Measurements from ENCODE around the gene SIMC1.

SIMC1 gene

DNA sequence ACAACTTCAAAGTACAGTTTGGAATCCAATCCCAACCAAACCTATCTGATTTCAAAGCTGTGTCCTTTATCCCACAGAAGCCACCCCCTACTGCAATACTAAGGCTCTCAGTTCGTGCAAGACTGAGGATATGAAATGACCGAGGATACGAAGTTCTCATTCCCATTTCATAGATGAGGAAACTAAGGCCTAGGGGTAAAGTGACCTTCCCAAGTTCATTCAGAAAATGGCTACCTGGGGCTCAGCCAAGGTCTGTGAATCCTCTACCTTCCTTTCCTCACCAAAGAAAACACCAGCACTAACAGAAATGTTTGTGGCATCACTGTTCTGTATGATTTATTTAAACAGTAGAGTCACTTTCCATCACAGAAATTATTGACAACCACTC is 117.9 kb downstream of the SIMC1 start:
- H3K9ac ChIP-seq (ENCODE audit: low read length): no peak overlapping the region
- no peaks in the 10 kb centered on the region for H3K9me3 ChIP-seq (ENCODE audit: low read length)
- H3K27ac ChIP-seq (ENCODE audit: low read depth, low read length): no peak overlapping the region
- H3K27me3 ChIP-seq (ENCODE audit: control insufficient read depth in 1 of 2, insufficient read depth in 2 of 2, low read length in 2 of 2): no peaks in the 10 kb centered on the region
- H3K4me3 ChIP-seq (ENCODE audit: low read depth in 1 of 2, low read length in 2 of 2): no peak overlapping the region
- H3K36me3 ChIP-seq (ENCODE audit: insufficient read depth, low read length): peaks cover 57% of the 10 kb centered on the region
- peaks cover 9% of the 10 kb centered on the region for H3K4me1 ChIP-seq (ENCODE audit: insufficient read depth, low read length)

- Histone ChIP-seq H3K27ac (ENCODE audit: low read depth, low read length) (no peak overlapping the region), H3K4me3 (ENCODE audit: low read depth in 1 of 2, low read length in 2 of 2) (no peak overlapping the region), H3K9me3 (ENCODE audit: low read length) (no peaks in the 10 kb centered on the region), H3K27me3 (ENCODE audit: control insufficient read depth in 1 of 2, insufficient read depth in 2 of 2, low read length in 2 of 2) (no peaks in the 10 kb centered on the region), H3K9ac (ENCODE audit: low read length) (no peak overlapping the region), H3K4me1 (ENCODE audit: insufficient read depth, low read length) (peaks cover 10% of the 10 kb centered on the region), H3K36me3 (ENCODE audit: insufficient read depth, low read length) (peaks cover 29% of the 10 kb centered on the region)
Measured at GRCh38 chr5:176359658-176360057, 121.4 kb downstream of the SIMC1 start.

- Histone ChIP-seq H3K27me3 (ENCODE audit: control insufficient read depth in 1 of 2, insufficient read depth in 2 of 2, low read length in 2 of 2) (no peaks in the 10 kb centered on the region), H3K4me3 (ENCODE audit: low read depth in 1 of 2, low read length in 2 of 2) (peak overlapping the region; percentile 87 to 90), H3K36me3 (ENCODE audit: insufficient read depth, low read length) (peaks cover 18% of the 10 kb centered on the region), H3K9me3 (ENCODE audit: low read length) (no peaks in the 10 kb centered on the region), H3K4me1 (ENCODE audit: insufficient read depth, low read length) (peaks cover 13% of the 10 kb centered on the region), H3K27ac (ENCODE audit: low read depth, low read length) (peak overlapping the region; percentile 77), H3K9ac (ENCODE audit: low read length) (peak overlapping the region; percentile 18)
Measured at GRCh38 chr5:176360894-176361436, 122.7 kb downstream of the SIMC1 start.

- H3K9me3 ChIP-seq (ENCODE audit: low read length): no peaks in the 10 kb centered on the region
- H3K36me3 ChIP-seq (ENCODE audit: insufficient read depth, low read length): peaks cover 11% of the 10 kb centered on the region
- H3K4me1 ChIP-seq (ENCODE audit: insufficient read depth, low read length): peaks cover 19% of the 10 kb centered on the region
- H3K9ac ChIP-seq (ENCODE audit: low read length): peak within 1 kb of the TSS; percentile 18
- peak within 1 kb of the TSS; percentile 87 to 90 for H3K4me3 ChIP-seq (ENCODE audit: low read depth in 1 of 2, low read length in 2 of 2)
- H3K27me3 ChIP-seq (ENCODE audit: control insufficient read depth in 1 of 2, insufficient read depth in 2 of 2, low read length in 2 of 2): no peaks in the 10 kb centered on the region
- peak within 1 kb of the TSS; percentile 77 for H3K27ac ChIP-seq (ENCODE audit: low read depth, low read length)
Measured at GRCh38 chr5:176361437-176362232, 123.4 kb downstream of the SIMC1 start, which contains the start of gene KIAA1191. TSS of gene KIAA1191 (minus strand) at chr5:176361764. CDS start at chr5:176359508, 2,256 bp downstream.

- Histone ChIP-seq H3K9me3 (ENCODE audit: low read length) (no peaks in the 10 kb centered on the region), H3K27ac (ENCODE audit: low read depth, low read length) (peak overlapping the region; percentile 77), H3K27me3 (ENCODE audit: control insufficient read depth in 1 of 2, insufficient read depth in 2 of 2, low read length in 2 of 2) (no peaks in the 10 kb centered on the region), H3K36me3 (ENCODE audit: insufficient read depth, low read length) (peaks cover 9% of the 10 kb centered on the region), H3K4me1 (ENCODE audit: insufficient read depth, low read length) (peaks cover 20% of the 10 kb centered on the region), H3K9ac (ENCODE audit: low read length) (no peak overlapping the region), H3K4me3 (ENCODE audit: low read depth in 1 of 2, low read length in 2 of 2) (peak overlapping the region; percentile 87 to 90)
Measured at GRCh38 chr5:176362233-176362490, 123.9 kb downstream of the SIMC1 start.

- H3K27ac ChIP-seq (ENCODE audit: low read depth, low read length): peak overlapping the region; percentile 88
- no peaks in the 10 kb centered on the region for H3K9me3 ChIP-seq (ENCODE audit: low read length)
- H3K27me3 ChIP-seq (ENCODE audit: control insufficient read depth in 1 of 2, insufficient read depth in 2 of 2, low read length in 2 of 2): no peaks in the 10 kb centered on the region
- H3K36me3 ChIP-seq (ENCODE audit: insufficient read depth, low read length): peaks cover 22% of the 10 kb centered on the region
- H3K9ac ChIP-seq (ENCODE audit: low read length): peak overlapping the region; percentile 86
- H3K4me3 ChIP-seq (ENCODE audit: low read depth in 1 of 2, low read length in 2 of 2): peak overlapping the region; percentile 77 to 80
- H3K4me1 ChIP-seq (ENCODE audit: insufficient read depth, low read length): peaks cover 19% of the 10 kb centered on the region
Measured at GRCh38 chr5:176364765-176365350, 126.6 kb downstream of the SIMC1 start.

- peak within 1 kb of the TSS; percentile 88 for H3K27ac ChIP-seq (ENCODE audit: low read depth, low read length)
- H3K9me3 ChIP-seq (ENCODE audit: low read length): no peaks in the 10 kb centered on the region
- H3K4me3 ChIP-seq (ENCODE audit: low read depth in 1 of 2, low read length in 2 of 2): peak within 1 kb of the TSS; percentile 77 to 80
- no peaks in the 10 kb centered on the region for H3K27me3 ChIP-seq (ENCODE audit: control insufficient read depth in 1 of 2, insufficient read depth in 2 of 2, low read length in 2 of 2)
- peaks cover 17% of the 10 kb centered on the region for H3K4me1 ChIP-seq (ENCODE audit: insufficient read depth, low read length)
- H3K9ac ChIP-seq (ENCODE audit: low read length): peak within 1 kb of the TSS; percentile 86
- peaks cover 29% of the 10 kb centered on the region for H3K36me3 ChIP-seq (ENCODE audit: insufficient read depth, low read length)
Measured at GRCh38 chr5:176365351-176366231, 127.4 kb downstream of the SIMC1 start, which contains the start of gene ARL10. TSS of gene ARL10 (plus strand) at chr5:176365487. CDS start at chr5:176365564, 77 bp downstream.

GRCh38 chr5:176366232-176366894 is 128.1 kb downstream of the SIMC1 start:
- peaks cover 17% of the 10 kb centered on the region for H3K4me1 ChIP-seq (ENCODE audit: insufficient read depth, low read length)
- H3K9ac ChIP-seq (ENCODE audit: low read length): no peak overlapping the region
- H3K9me3 ChIP-seq (ENCODE audit: low read length): no peaks in the 10 kb centered on the region
- peaks cover 31% of the 10 kb centered on the region for H3K36me3 ChIP-seq (ENCODE audit: insufficient read depth, low read length)
- no peaks in the 10 kb centered on the region for H3K27me3 ChIP-seq (ENCODE audit: control insufficient read depth in 1 of 2, insufficient read depth in 2 of 2, low read length in 2 of 2)
- H3K27ac ChIP-seq (ENCODE audit: low read depth, low read length): peak overlapping the region; percentile 88
- H3K4me3 ChIP-seq (ENCODE audit: low read depth in 1 of 2, low read length in 2 of 2): peak overlapping the region; percentile 77 to 80

GRCh38 chr5:176368726-176369125 is 130.5 kb downstream of the SIMC1 start:
- H3K4me3 ChIP-seq (ENCODE audit: low read depth in 1 of 2, low read length in 2 of 2): no peak overlapping the region
- no peaks in the 10 kb centered on the region for H3K27me3 ChIP-seq (ENCODE audit: control insufficient read depth in 1 of 2, insufficient read depth in 2 of 2, low read length in 2 of 2)
- H3K9me3 ChIP-seq (ENCODE audit: low read length): no peaks in the 10 kb centered on the region
- no peak overlapping the region for H3K9ac ChIP-seq (ENCODE audit: low read length)
- peaks cover 50% of the 10 kb centered on the region for H3K36me3 ChIP-seq (ENCODE audit: insufficient read depth, low read length)
- H3K27ac ChIP-seq (ENCODE audit: low read depth, low read length): no peak overlapping the region
- H3K4me1 ChIP-seq (ENCODE audit: insufficient read depth, low read length): peaks cover 26% of the 10 kb centered on the region

- peaks cover 22% of the 10 kb centered on the region for H3K4me1 ChIP-seq (ENCODE audit: insufficient read depth, low read length)
- H3K9me3 ChIP-seq (ENCODE audit: low read length): no peaks in the 10 kb centered on the region
- H3K27me3 ChIP-seq (ENCODE audit: control insufficient read depth in 1 of 2, insufficient read depth in 2 of 2, low read length in 2 of 2): no peaks in the 10 kb centered on the region
- H3K27ac ChIP-seq (ENCODE audit: low read depth, low read length): no peak overlapping the region
- no peak overlapping the region for H3K4me3 ChIP-seq (ENCODE audit: low read depth in 1 of 2, low read length in 2 of 2)
- no peak overlapping the region for H3K9ac ChIP-seq (ENCODE audit: low read length)
- H3K36me3 ChIP-seq (ENCODE audit: insufficient read depth, low read length): peaks cover 50% of the 10 kb centered on the region
Measured at GRCh38 chr5:176369934-176370711, 131.9 kb downstream of the SIMC1 start.

Measured in muscle layer of colon (tissue), 2 donors.